Measurements from ENCODE around the gene HNRNPLL.

GRCh38 chr2:38540580-38541286 is 62.0 kb downstream of the HNRNPLL start:
- TF ChIP-seq YY1 (IDR thresholded peaks at IDR 0.05; ENCODE audit: insufficient read depth, insufficient read length) (no peak), SUZ12 (IDR thresholded peaks at IDR 0.05; ENCODE audit: extremely low read depth, insufficient read depth, insufficient read length) (no peak)
